ENCODE results near the gene OLFML2B. TPM values are rescaled to one million over a fixed set of nuclear protein-coding genes. Genes with fewer than 3 reads are reported as not detected.

OLFML2B gene
- polyA plus RNA-seq, 2 of the 4 experiments (the other 2 are of a cell fraction), result 0.10 to 0.79 TPM

GRCh38 chr1:162003061-162003829 lies 20.4 kb downstream of the OLFML2B start (continued):
- TF ChIP-seq, protein P1, sequence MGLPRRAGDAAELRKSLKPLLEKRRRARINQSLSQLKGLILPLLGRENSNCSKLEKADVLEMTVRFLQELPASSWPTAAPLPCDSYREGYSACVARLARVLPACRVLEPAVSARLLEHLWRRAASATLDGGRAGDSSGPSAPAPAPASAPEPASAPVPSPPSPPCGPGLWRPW (IDR thresholded peaks at IDR 0.05), result no peak
- TF ChIP-seq NPAS2 (CRISPR knock-in tag; IDR thresholded peaks at IDR 0.05; ENCODE audit: borderline replicate concordance) (no peak), NR3C1 (IDR thresholded peaks at IDR 0.05) (no peak), KDM1A (IDR thresholded peaks at IDR 0.05; ENCODE audit: low read depth) (no peak)

GRCh38 chr1:162000053-162000420 lies 23.6 kb downstream of the OLFML2B start:
- H3K4me1 ChIP-seq, result 0 out of 3 replicates have a peak, but pooled peaks cover 3% of the 10 kb centered on the region
- no peaks in the 10 kb centered on the region for H3K9me3 ChIP-seq
- ATAC-seq (no peak), DNase-seq (ENCODE audit: low read depth in 1 of 2, low spot score in 1 of 2) (no peak), FAIRE-seq (no peak)
- TF ChIP-seq USF2 (IDR thresholded peaks at IDR 0.05) (no peak), HOXB5 (CRISPR knock-in tag; IDR thresholded peaks at IDR 0.05) (no peak), HOXB13 (CRISPR knock-in tag; IDR thresholded peaks at IDR 0.05; ENCODE audit: low read depth) (no peak), ZFP36 (IDR thresholded peaks at IDR 0.05; ENCODE audit: borderline replicate concordance, partially characterized antibody) (no peak), CTCF (IDR thresholded peaks at IDR 0.05) (no peak), RAD21 (conservative IDR thresholded peaks at IDR 0.05 in 1 of 2, IDR thresholded peaks at IDR 0.05 in 1 of 2) (no peak), SREBF2 (IDR thresholded peaks at IDR 0.05) (no peak), PHF8 (IDR thresholded peaks at IDR 0.05; ENCODE audit: borderline replicate concordance, low read depth) (no peak), CHD2 (IDR thresholded peaks at IDR 0.05; ENCODE audit: low read length, partially characterized antibody) (no peak), EHMT2 (IDR thresholded peaks at IDR 0.05; ENCODE audit: low read depth) (no peak), ELK1 (IDR thresholded peaks at IDR 0.05; ENCODE audit: low read depth, low read length) (no peak), FOSL2 (IDR thresholded peaks at IDR 0.05) (no peak), FOSL2 (CRISPR knock-in tag; IDR thresholded peaks at IDR 0.05) (no peak), FOXS1 (CRISPR knock-in tag; IDR thresholded peaks at IDR 0.05) (no peak), KDM5A (IDR thresholded peaks at IDR 0.05) (no peak), ZC3H11A (IDR thresholded peaks at IDR 0.05) (no peak)
- TF ChIP-seq, protein P2, sequence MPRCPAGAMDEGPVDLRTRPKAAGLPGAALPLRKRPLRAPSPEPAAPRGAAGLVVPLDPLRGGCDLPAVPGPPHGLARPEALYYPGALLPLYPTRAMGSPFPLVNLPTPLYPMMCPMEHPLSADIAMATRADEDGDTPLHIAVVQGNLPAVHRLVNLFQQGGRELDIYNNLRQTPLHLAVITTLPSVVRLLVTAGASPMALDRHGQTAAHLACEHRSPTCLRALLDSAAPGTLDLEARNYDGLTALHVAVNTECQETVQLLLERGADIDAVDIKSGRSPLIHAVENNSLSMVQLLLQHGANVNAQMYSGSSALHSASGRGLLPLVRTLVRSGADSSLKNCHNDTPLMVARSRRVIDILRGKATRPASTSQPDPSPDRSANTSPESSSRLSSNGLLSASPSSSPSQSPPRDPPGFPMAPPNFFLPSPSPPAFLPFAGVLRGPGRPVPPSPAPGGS (IDR thresholded peaks at IDR 0.05), result no peak
- ChIA-PET CTCF (interaction anchor here (1.0 kb wide), 1 partner anchor 207 kb away, joined by 3 read pairs; no protein-coding TSS in a partner anchor), POLR2A (no interaction called here)
- WGBS (ENCODE audit: missing lambda C conversion rate), result 87% methylated on average over 11 of the region's 11 CpGs
- H3K4me2 ChIP-seq, result no peak overlapping the region
- no peak overlapping the region for H3K4me3 ChIP-seq
- H3K27ac ChIP-seq, result no peak overlapping the region
